ENCODE results near the gene CNTNAP4.

DNA sequence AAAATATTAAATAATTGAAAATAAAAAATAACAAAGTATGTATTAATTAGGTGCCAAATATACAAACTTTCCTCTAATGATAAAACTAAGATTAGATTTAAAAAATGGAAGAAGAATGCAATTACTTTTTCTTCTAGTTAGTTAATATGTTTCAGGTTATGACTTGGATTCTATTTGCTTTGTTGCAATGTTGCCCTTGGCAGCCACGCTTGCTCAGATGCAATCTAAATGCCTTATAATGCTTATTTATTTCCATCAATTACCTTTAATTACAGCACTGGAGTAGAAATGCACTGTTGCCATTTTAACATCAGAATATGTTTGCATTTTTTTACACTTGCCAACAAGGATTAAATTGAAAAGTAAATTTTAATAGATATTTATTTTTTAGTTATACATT is 263.9 kb downstream of the CNTNAP4 start:
- TF ChIP-seq, protein P1, sequence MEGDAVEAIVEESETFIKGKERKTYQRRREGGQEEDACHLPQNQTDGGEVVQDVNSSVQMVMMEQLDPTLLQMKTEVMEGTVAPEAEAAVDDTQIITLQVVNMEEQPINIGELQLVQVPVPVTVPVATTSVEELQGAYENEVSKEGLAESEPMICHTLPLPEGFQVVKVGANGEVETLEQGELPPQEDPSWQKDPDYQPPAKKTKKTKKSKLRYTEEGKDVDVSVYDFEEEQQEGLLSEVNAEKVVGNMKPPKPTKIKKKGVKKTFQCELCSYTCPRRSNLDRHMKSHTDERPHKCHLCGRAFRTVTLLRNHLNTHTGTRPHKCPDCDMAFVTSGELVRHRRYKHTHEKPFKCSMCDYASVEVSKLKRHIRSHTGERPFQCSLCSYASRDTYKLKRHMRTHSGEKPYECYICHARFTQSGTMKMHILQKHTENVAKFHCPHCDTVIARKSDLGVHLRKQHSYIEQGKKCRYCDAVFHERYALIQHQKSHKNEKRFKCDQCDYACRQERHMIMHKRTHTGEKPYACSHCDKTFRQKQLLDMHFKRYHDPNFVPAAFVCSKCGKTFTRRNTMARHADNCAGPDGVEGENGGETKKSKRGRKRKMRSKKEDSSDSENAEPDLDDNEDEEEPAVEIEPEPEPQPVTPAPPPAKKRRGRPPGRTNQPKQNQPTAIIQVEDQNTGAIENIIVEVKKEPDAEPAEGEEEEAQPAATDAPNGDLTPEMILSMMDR (conservative IDR thresholded peaks at IDR 0.05; ENCODE audit: low read depth, low read length) = no peak
- no peak for TF ChIP-seq EZH2phosphoT487 (IDR thresholded peaks at IDR 0.05; ENCODE audit: borderline replicate concordance, low read length)

All from PC-3 (cell line).